Stimulated activated CD8-positive, alpha-beta memory T cell treated with anti-CD3 and anti-CD28 coated beads, Interleukin-15, amount 100 ng/mL, for 4 hours (primary cell): Measurements from ENCODE around the gene FSTL1.

Experiments
- DNase-seq, 2 donors: peaks; one replicate each; pipeline ENCODE4 v3.0.0-alpha.2; 2020; ENCODE audit warnings: low read depth in 2 of 2

FSTL1 gene, protein sequence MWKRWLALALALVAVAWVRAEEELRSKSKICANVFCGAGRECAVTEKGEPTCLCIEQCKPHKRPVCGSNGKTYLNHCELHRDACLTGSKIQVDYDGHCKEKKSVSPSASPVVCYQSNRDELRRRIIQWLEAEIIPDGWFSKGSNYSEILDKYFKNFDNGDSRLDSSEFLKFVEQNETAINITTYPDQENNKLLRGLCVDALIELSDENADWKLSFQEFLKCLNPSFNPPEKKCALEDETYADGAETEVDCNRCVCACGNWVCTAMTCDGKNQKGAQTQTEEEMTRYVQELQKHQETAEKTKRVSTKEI

DNA sequence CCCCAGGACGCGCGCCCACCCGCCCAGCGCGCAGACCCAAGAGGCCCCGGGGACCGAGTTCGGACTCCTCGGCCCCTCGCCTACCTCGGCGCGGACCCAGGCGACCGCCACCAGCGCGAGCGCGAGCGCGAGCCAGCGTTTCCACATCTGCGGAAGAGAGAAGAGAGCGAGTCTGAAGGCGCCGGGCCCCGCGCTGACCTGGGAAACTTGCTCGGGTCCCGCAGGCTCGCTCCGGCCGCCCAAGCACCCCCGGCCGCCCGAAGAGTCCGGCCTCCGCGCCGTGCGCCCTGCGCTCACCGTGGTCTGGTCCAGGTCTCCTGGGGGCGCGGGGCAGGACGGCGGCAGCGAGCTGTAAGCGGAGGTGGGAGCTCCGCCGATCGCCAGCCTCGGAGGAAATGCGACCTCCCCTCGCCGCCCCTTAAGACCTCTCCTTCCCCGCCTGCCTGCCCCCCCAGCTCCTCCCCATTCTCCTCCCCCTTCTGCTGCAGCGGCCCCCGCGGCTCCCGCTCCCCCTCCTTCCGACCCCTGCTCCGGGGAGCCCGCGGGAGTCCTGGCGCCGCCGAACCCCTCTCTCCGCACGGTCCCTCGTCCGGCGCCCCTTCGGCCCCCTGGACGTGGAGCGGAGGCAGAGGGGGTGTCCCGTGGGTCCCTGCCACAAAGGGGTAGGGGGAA, at the start of gene FSTL1:
FSTL1 (minus strand) TSS at position 393 of the 672 bp plus-strand sequence; CDS start at position 147, 246 bp downstream.
- no peak for DNase-seq

DNA sequence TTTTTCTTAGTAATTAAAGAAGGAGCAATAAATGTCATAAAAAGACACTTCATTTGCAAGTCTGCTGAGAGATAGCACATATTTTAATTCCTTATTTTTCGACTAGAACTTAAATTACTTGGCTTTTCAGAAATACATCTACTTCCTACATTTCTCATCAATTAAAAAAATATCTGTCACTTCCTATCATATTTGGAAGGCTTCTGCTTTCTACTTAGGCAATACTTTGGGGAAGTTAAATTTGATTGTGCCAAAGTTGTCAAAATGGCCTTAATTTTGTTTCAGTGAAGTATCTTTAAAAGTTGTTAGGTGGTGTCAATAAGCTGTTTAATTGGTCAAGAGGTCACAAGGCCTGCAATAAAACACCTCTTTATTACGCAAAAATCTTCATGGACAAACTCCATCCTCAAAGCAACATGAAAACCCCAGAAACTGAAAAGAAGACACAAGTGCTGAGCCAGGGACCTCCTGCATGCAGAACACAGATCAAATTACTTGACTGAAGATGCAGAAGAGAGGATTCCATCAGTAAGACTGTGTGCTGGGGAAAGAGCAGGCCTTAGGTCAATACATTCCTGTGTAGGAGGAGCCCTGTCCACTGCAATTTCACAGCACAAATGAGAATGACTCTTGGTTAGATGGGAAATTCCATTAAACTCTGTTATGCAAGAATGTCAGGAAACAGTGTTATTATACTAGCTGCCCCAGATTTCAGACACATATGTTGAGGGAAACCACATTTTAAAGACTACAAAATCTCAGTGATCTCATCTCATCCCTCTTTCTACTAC, 48.0 kb upstream of the FSTL1 start:
- DNase-seq: no peak

DNA sequence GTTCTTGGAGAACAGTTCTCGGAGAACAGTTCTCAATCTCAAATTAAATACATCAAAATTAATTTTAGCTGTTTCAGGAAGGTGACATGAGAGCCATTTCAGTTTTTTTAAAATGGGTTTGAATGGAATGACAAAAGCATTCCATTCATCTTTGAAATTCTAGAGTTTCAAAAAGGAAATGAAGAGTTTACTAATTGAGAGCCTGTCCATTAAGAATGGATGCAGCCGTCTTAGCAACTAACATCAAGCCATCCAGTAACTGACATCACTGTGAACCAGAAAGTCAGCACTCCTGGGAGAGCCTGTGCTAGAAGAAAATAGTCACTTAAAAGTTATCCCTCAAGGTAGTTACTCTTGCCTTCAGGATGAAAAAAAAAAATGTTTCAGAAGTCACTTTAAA, 47.0 kb upstream of the FSTL1 start:
- DNase-seq: no peak

DNA sequence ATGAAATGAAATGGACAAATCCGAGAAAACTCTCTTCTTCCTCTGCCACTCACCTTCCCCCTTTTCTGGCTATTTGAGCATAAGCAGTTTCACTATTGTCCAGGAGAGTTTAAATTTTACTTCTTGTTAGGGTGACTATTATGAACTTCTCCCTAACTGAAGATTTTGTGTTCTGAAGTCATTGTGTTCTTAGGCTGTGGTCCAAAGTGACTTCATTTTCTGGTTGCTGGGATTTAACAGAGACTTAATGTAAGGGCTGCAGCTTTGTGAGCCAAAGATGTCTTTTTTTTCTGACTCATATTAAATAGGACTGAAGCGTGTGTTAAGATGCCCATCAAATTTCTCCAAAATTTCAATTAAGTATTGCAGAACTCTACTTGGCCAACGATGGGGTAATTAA, 46.5 kb upstream of the FSTL1 start:
- DNase-seq: no peak

DNA sequence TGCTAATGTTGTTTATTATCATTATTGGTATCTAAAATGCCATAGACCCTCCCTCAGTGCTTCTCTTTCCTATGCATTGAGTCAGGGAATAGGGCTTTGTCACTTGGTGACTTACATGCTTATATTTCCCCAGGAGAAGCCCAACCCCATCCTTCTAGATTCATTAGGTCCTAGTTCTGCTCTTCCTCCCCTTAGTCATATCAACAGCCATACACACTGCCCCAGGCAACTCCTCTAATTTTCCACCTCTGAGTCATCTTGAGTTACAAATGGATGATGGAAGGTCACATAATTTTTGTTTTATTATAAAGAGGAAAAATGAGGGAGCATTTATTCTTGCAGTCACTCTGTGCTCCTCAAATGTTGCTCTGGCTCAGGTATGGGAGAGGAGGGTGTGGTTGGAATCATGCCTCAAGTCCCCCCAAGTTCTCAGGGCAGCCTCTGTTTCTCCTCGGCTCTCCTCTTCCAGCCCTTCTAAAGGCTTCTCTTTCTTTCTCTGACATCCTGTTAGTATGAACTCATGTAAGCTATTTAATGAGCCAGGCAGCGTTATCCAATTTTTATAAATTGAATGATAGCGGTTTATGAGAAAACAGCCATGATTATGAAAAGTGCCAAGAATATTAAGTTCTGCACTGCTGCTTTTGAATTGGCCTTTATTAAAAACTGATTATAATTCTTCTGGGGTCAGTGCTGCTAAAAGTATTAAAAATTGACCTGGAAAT, 45.6 kb upstream of the FSTL1 start:
- no peak for DNase-seq

DNA sequence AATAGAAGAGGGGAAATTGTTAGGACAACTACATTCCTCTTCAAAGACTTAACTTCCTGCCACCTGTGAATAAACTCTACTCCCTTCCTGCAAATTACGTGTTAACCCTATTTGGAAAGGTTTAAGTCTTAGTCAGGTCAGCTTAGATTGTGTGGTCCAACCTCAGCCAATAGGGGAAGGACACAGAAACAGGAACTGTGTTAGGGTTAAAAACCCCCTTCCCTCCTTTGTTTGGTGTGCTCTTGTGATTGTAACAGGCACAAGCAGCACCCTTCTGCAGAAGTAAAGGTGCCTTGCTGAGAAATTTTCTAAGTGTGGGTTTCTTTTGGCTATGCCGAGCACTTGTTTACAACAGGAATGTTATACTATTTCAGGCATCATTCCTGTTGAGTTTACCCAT, 45.0 kb upstream of the FSTL1 start:
- DNase-seq: no peak

DNA sequence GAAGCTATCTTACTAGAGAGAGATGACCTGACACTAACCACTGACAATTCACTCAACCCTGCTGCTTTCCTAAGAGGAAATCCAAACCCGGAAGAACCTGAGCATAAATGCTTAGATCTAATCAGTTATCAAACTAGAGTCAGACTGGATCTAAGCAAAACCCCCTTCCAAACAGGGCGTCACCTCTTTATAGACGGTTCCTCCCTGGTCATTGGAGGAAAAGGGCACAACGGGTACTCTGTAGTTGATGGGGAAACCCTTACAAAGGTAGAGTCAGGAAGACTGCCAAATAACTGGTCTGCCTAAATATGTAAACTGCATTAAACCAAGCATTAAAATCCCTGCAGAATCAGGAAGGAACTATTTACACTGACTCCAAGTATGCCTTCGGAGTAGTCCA, 41.3 kb upstream of the FSTL1 start:
- no peak for DNase-seq

DNA sequence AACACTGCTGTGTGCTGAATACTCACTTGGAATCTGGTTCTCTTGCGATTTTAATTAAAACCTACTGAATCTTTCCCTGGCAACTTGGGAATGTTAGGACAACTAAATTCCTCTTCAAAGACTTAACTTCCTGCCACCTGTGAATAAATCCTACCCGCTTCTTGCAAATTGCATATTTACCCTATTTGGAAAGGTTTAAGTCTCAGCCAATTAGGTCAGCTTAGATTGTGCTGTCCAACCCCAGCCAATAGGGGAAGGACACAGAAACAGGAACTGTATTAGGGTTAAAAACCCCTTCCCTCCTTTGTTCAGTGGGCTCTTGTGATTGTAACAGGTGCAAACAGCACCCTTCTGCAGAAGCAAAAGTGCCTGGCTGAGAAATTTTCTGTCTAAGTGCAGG, 38.6 kb upstream of the FSTL1 start:
- DNase-seq: no peak

DNA sequence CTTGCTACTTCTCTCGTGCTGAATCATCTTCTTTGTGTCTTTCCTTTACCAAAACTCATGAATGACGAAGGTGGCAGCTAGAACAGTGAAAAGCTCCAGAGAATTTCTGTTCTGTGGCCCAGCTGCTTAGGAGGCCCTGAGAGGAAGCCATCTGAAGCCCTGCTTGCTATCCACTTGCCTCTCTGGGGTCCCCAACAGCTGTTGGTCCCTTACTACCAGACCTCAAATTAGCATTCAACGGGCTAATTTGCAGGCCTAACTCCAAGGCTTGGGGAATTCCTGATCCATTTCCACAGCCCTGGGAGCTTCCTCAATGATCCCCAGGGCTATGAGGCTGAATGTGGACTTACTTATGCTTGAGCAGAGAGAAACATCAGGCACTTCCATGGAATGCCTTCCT, 37.5 kb upstream of the FSTL1 start:
- DNase-seq: no peak

DNA sequence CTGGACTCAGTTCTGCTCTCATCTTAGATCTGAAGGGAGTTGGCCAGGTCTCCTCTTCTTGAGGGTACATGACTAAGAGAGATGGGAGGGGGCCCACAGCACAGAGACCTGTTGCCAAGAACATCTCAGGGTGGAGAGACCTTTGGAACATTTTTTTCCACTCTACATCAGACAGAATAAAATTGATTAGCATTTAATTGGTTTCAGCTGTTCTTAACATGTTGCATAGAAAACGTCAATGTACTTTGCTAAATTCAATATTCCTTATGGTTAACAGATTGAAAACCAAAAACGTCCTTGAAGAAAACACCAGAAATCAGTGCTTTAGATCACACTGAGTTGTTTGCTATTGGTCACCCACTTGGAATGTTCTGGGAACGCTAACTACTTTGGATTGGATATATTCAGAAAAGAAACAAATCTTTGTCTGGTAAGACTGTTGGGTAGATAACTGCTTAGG, 36.4 kb upstream of the FSTL1 start:
- no peak for DNase-seq

DNA sequence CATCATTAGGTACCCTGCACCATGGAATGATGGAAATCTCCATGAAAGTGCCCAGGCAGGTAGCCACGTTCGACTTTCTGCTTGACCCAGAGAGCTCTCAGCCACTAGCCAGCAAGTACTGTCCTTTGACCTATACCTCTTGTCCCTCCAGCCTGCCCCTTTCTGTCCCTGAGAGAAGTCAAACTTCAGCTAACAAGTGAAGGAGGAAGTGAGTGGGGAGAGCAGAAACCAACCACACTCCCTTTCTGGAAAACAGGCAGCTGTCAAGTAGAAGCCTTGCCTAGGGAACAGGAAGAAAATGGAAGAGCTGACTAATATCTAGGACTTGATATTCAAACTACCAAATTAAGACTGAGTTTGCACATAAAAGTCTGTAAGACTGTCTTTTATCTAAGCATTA, 30.3 kb upstream of the FSTL1 start:
- DNase-seq: no peak

DNA sequence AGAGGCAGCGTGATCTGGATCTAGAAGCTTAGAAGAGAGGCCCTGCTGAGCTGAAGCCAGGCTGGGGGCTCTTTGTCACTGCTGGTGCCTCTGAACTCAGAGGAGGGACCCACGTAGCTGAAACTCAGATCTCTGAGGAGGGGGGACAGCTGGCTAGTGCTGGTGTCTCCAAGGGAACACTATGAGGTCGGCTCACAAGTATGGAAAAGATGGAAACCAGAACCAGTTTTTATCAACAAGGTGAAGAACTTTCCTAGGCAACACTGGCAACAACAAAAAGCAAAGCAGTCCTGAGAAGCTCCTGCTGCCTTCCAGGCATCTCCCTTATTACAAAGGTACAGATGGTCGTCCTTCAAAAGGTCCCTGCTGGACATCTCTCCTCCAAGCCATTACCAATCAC, 27.0 kb upstream of the FSTL1 start:
- DNase-seq: no peak

DNA sequence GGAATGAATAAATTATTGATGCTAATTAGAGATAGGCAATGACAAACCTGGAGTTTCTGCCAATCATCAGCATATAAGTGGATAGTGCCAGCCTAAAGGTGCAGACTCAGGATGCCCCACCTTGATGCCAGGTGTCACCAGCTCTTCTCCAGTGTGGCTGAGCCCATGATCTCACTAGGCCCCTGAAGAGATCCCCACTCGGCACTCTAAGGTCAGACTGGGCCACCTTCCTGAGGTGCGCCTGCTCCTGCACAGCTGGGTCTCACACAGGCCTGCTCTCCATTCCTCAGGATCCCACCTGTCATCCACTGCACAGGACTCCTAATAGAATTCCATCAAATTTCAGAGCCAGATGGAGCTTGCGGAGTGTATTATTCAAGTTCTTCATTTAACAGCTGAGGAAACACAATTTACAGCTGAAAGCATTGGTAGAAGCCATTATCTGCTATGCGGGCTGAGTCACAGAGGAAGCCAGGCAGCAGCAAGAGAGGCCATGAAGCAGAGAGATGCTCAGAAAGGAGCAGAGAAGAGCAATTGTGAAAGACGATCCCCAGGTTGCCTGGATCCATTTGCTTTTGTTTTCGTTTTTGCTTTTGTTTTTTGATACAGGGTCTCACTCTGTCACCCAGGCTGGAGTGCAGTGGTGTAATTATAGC, 25.1 kb upstream of the FSTL1 start:
- DNase-seq: no peak

DNA sequence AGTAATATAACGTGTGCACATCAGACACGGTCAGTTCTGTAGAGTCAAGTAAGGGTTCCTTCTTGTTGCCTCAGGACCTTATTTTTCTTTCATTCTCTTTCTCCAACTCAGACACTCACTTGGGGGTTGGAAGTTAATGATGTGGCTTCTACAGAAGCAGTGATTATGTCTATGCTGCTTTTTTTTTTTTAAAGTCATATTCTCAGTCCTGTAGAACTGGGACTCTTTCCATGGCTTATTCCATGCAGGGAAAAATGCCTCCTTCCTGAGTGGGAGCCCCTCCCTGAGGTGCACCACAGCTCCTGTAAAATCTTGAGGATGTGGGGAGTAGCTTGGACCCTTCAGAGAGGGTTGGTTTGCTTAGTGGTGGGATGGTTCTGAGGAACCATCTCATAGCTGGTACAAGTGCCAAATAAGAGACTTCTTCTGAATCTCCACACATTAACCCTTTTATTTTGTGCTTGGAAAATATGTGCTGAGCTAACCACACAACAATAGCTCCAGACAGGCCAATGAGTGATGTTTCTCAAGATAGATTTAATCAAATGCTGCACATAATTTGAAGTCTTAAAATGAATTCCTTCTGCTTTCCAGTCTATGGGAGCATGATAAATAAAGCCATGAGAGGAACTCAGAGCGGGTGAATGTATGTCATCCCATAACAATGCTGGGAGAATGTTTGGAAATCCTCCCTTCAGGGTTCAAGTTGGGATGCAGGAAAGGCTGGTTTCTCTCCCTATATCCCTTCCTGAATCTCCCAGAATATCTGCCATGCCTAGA, 23.3 kb upstream of the FSTL1 start:
- no peak for DNase-seq

DNA sequence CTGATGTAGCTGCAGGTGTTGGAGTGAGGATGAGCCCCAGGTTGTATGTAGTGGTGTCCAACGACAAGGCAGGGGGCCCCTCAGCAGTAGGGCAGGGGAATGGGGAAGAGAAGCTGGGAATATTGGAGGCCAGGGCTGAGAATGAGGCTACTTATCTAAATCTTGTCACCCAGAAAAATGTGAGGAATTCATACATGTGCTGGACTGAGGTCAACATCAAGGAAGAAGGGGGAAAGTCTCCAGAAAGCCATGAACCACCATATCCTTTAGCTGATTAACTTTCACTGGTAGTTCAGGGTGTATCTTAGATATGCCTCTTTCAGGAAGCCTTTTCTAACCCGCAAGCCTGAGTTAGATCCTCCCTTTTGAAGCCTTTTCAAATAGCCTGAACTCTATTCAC, 22.6 kb upstream of the FSTL1 start:
- DNase-seq: no peak

DNA sequence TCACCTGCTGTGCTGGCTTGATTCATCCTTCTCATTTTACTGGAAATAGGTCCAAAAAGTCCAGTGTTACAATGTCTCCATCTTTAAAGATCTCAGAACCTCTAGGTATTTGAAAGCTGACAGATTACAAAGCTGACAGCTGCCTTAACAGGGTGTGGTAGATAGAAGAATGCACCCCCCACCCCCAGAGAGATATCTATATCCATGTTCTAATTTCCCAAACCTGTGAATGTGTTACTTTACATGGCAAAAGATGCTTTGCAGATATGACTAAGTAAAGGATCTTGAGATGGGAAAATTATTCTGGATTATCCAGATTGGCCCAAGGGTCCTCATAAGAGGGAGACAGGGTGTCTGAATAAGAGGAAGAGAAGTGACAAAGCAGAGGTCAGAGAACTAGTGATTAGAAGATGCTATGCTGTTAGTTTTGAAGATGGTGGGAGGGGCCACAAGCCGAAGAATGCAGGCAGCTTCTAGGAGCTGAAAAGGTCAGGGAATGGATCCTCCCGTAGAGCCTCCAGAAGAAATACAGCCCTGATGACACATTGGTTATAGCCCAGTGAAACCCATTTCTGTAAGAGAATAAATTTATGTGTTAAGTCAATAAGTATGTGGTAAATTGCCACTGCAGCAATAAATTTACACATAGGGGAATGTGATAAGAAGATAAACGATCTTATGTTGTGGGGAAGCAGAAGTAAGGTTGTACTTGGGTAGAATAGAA, 21.5 kb upstream of the FSTL1 start:
- DNase-seq: no peak

DNA sequence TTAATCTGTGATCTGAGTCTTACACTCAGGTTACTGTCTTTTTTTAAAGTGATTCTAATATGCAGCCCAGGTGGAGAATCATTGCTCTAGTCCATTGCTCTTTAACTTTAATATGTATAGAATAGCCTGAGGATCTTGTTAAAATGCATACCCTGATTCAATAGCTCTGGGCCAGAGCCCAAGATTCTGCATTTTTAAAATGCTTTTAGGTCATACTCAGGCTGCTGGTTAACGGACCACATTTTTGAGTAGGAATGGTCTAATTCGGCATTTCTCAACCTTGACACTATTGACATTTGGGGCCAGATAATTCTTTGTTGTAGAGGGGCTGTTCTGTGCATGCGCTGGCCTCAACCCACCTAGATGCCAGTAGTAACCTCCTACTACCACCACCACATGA, 20.9 kb upstream of the FSTL1 start:
- DNase-seq: no peak

DNA sequence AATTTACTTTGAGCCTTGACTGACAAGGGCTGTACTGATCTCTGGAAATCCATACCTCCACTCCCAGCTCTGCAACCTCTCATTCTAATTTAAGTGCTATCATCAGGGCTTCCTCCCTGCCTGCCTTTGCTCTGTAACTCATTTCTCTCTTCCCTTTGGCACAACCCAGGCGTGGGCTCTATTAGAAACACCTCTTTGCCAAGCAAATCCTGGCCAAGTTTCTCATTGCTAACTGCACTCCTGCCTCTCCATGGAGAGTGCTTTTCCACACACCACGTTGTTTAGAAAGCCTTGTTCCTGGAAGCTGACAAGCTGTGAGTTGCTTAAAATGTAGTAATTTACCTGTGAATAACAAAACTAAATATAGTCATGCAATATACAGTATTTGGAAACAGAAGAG, 20.1 kb upstream of the FSTL1 start:
- no peak for DNase-seq

DNA sequence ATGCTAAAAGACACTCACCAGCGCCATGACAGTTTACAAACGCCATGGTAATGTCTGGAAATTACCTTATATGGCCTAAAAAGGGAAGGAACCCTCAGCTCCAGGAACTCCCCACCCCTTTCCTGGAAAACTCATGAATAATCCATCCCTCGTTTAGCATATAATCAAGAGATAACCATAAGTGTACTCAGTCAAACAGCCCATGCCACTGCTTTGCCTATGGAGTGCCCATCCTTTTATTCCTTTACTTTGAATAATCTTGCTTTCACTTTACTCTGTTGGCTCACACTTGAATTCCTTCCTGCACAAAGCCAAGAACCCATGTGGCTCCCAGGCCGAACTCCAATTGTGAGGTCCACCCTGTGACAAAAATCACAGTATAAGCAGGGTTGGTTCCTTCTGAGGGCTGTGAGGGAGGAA, 19.1 kb upstream of the FSTL1 start:
- DNase-seq: no peak

DNA sequence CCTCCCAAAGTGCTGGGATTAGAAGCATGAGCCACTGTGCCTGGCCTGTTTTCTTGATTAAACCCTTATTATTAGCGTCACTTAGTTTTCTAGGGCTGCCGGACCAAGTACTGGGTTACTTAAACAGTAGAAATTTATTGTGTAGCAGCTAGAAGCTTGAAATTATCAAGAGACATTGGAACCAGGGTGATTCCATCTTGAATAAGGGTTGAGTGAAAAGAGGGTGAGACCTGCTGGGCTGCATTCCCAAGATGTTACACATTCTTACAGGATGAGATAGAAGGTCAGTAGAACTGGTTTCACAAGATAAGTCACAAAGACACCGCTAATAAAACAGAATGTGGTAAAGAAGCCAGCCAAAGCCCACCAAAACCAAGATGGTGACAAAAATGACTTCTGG, 18.6 kb upstream of the FSTL1 start:
- DNase-seq: no peak
